SK-N-SH (cell line): ENCODE results near the gene ATP13A3. TPM values are rescaled to one million over a fixed set of nuclear protein-coding genes. Genes with fewer than 3 reads are reported as not detected.

ENCODE experiments used
- CTCF ChIA-PET: fragments of 300-600, 350-600 bp; formaldehyde crosslinking; extraction: SDS; loops from one replicate; lab custom pipeline; 2021; lab: Yijun Ruan, JAX
- POLR2A ChIA-PET: fragments of 350-600 bp; sonication (Branson Sonifier 250); formaldehyde crosslinking; extraction: SDS; loops from one replicate; lab custom pipeline; 2020; ENCODE audit warnings: antibody characterized with exemption, inconsistent platforms; lab: Yijun Ruan, JAX
- DNase-seq: peaks from one replicate; pipeline ENCODE4 v3.0.0; 2012
- H2AFZ ChIP-seq: fragments of 200-600 bp; sonication (generic); 2 replicates; pipeline ENCODE4 v1.8.1; 2016; ENCODE audit warnings: antibody characterized with exemption, mild to moderate bottlenecking, low read depth
- H3F3A ChIP-seq: fragments of 200-600 bp; sonication (generic); replicated peaks from 2 replicates; pipeline ENCODE3; 2016; ENCODE audit warnings: antibody characterized with exemption, mild to moderate bottlenecking; ENCODE audit not compliant: insufficient read depth
- H3K27ac ChIP-seq, 2 experiments: fragments of 200-500 bp in 1 of 2; fragments of 200-600 bp in 1 of 2; sonication (Bioruptor generic) in 1 of 2; sonication (generic), shearing (Covaris generic) in 1 of 2; 2 replicates each; pipeline versions ENCODE4 v1.5.1 to v1.6.1; 2014 to 2016; ENCODE audit warnings: low read depth in 2 of 2, inconsistent platforms in 1 of 2, low read length in 1 of 2, mild to moderate bottlenecking in 1 of 2, mixed read lengths in 1 of 2
- H3K27me3 ChIP-seq: fragments of 200-600 bp; sonication (generic), shearing (Covaris generic); 2 replicates; pipeline ENCODE4 v1.6.1; 2016; ENCODE audit warnings: mixed run types; ENCODE audit not compliant: insufficient read depth
- H3K36me3 ChIP-seq, 2 experiments: fragments of 200-500 bp in 1 of 2; fragments of 200-600 bp in 1 of 2; sonication (Bioruptor generic) in 1 of 2; sonication (generic) in 1 of 2; replicated peaks in 1 of 2; 2 replicates each; pipeline versions ENCODE3 to v1.5.1; 2014 to 2016; ENCODE audit warnings: low read length in 1 of 2, mild to moderate bottlenecking in 1 of 2; ENCODE audit not compliant: insufficient read depth in 2 of 2, control insufficient read depth in 1 of 2
- H3K4me1 ChIP-seq, 2 experiments: fragments of 200-500 bp in 1 of 2; fragments of 200-600 bp in 1 of 2; sonication (Bioruptor generic) in 1 of 2; sonication (generic), shearing (Covaris generic) in 1 of 2; 2 replicates each; pipeline versions ENCODE4 v1.5.1 to v1.6.1; 2014 to 2016; ENCODE audit warnings: low read depth in 1 of 2, low read length in 1 of 2, mixed run types in 1 of 2; ENCODE audit not compliant: insufficient read depth in 2 of 2, control insufficient read depth in 1 of 2
- H3K4me2 ChIP-seq: fragments of 200-600 bp; sonication (generic), shearing (Covaris generic); 2 replicates; pipeline ENCODE4 v1.6.1; 2017; ENCODE audit warnings: mixed run types
- H3K4me3 ChIP-seq, 2 experiments: fragments of 200-500 bp in 1 of 2; fragments of 200-600 bp in 1 of 2; sonication (Bioruptor generic) in 1 of 2; sonication (generic), shearing (Covaris generic) in 1 of 2; 2 replicates each; pipeline versions ENCODE4 v1.5.1 to v1.8.1; 2014 to 2016; ENCODE audit warnings: low read depth in 2 of 2, inconsistent platforms in 1 of 2, low read length in 1 of 2, mild to moderate bottlenecking in 1 of 2, mixed read lengths in 1 of 2, moderate library complexity in 1 of 2
- H3K79me2 ChIP-seq: fragments of 200-600 bp; sonication (generic); 2 replicates; pipeline ENCODE4 v1.8.1; 2017; ENCODE audit warnings: mild to moderate bottlenecking; ENCODE audit not compliant: insufficient read depth
- H3K9ac ChIP-seq: fragments of 200-600 bp; sonication (generic); 2 replicates; pipeline ENCODE4 v1.6.1; 2017; ENCODE audit warnings: mixed run types
- H3K9me2 ChIP-seq: fragments of 200-600 bp; sonication (generic); 2 replicates; pipeline ENCODE4 v1.6.1; 2017; ENCODE audit warnings: mixed run types
- H3K9me3 ChIP-seq: fragments of 200-600 bp; sonication (generic); 2 replicates; pipeline ENCODE4 v1.6.1; 2017; ENCODE audit warnings: mixed run types, mild to moderate bottlenecking, moderate library complexity
- H4K20me1 ChIP-seq: fragments of 200-600 bp; sonication (generic); 2 replicates; pipeline ENCODE4 v1.6.1; 2017; ENCODE audit warnings: mild to moderate bottlenecking, mixed run types; ENCODE audit not compliant: insufficient read depth
- CHD2 ChIP-seq: fragments of 150-350 bp; IDR thresholded peaks from 2 replicates; pipeline ENCODE4 v1.6.1; 2018; ENCODE audit warnings: low read length; ENCODE audit not compliant: partially characterized antibody
- EP300 ChIP-seq, 2 experiments: IDR thresholded peaks; 2 replicates each; pipeline versions ENCODE4 v1.4.0 to v1.6.1; 2012; ENCODE audit warnings: borderline replicate concordance in 1 of 2, low read depth in 1 of 2, low read length in 1 of 2
- FOSL2 ChIP-seq: IDR thresholded peaks from 2 replicates; pipeline ENCODE4 v1.4.0; 2012; ENCODE audit warnings: low read depth, mild to moderate bottlenecking, moderate library complexity, borderline replicate concordance
- GATA2 ChIP-seq: sonication (generic); formaldehyde crosslinking; IDR thresholded peaks from 2 replicates; pipeline ENCODE4 v1.5.0; 2020; ENCODE audit warnings: mild to moderate bottlenecking, missing genetic modification reagents
- JUND ChIP-seq: IDR thresholded peaks from 2 replicates; pipeline ENCODE4 v1.4.0; 2012
- NFIC ChIP-seq: IDR thresholded peaks from 2 replicates; pipeline ENCODE4 v1.4.0; 2012; ENCODE audit warnings: borderline replicate concordance
- NRF1 ChIP-seq: IDR thresholded peaks from 2 replicates; pipeline ENCODE4 v1.6.1; 2012; ENCODE audit warnings: low read depth, mild to moderate bottlenecking, low read length
- POLR2AphosphoS5 ChIP-seq: IDR thresholded peaks from 2 replicates; pipeline ENCODE4 v1.6.1; 2012; ENCODE audit warnings: low read depth, low read length
- RCOR1 ChIP-seq: fragments of 150-350 bp; IDR thresholded peaks from 2 replicates; pipeline ENCODE4 v1.6.1; 2017; ENCODE audit warnings: antibody characterized with exemption, low read length
- SIN3A ChIP-seq: IDR thresholded peaks from 2 replicates; pipeline ENCODE4 v1.6.1; 2012; ENCODE audit warnings: low read depth, mild to moderate bottlenecking, low read length, moderate library complexity, borderline replicate concordance
- TCF12 ChIP-seq: IDR thresholded peaks from 2 replicates; pipeline ENCODE4 v1.4.0; 2012
- TEAD4 ChIP-seq: IDR thresholded peaks from 2 replicates; pipeline ENCODE4 v1.4.0; 2012; ENCODE audit warnings: mild to moderate bottlenecking, borderline replicate concordance; ENCODE audit not compliant: insufficient read depth
- USF1 ChIP-seq: IDR thresholded peaks from 2 replicates; pipeline ENCODE4 v1.4.0; 2012; ENCODE audit warnings: low read depth, borderline replicate concordance
- YY1 ChIP-seq: IDR thresholded peaks from 2 replicates; pipeline ENCODE4 v1.4.0; 2012; ENCODE audit warnings: low read depth, mild to moderate bottlenecking
- WGBS: methylation state at CpG from one replicate; pipeline ENCODE4 v1.1.6; 2017; ENCODE audit warnings: low lambda C conversion rate; 5-methylcytosine and 5-hydroxymethylcytosine counted together
- polyA plus RNA-seq, 3 experiments: library from polyadenylated mRNA; depleted of rRNA; stranded (reverse); fragments of >200 nt; gene quantifications; 2 replicates each; pipeline ENCODE4 v1.2.3, GENCODE V29; 2012
- TF ChIP-seq, protein P1 (sequence below): IDR thresholded peaks from 2 replicates; pipeline ENCODE4 v1.4.0; 2012; ENCODE audit warnings: low read depth
- TF ChIP-seq, protein P2 (sequence below): fragments of 200-600 bp; sonication (generic); IDR thresholded peaks from 2 replicates; pipeline ENCODE4 v1.6.1; 2017; ENCODE audit warnings: antibody characterized with exemption, mild to moderate bottlenecking, moderate library complexity

Gene ATP13A3
- polyA plus RNA-seq, 1 of the 3 experiments (the other 2 are of a cell fraction): 48.2 TPM

- TF ChIP-seq NRF1 (no peak), JUND (no peak), TEAD4 (no peak), RCOR1 (no peak), NFIC (no peak), FOSL2 (no peak)
- TF ChIP-seq, protein P1, sequence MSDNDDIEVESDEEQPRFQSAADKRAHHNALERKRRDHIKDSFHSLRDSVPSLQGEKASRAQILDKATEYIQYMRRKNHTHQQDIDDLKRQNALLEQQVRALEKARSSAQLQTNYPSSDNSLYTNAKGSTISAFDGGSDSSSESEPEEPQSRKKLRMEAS: no peak
- H3F3A ChIP-seq: peaks cover 12% of the 10 kb centered on the region
- H3K27ac ChIP-seq: no peak overlapping the region
- no peak overlapping the region for H3K4me3 ChIP-seq
- no peak for DNase-seq
- H3K4me1 ChIP-seq: no peaks in the 10 kb centered on the region; a peak in 1 of 4 replicates
- H3K9ac ChIP-seq: no peak overlapping the region
- H2AFZ ChIP-seq: no peak overlapping the region
- peaks cover 0 to 3% of the 10 kb centered on the region in 2 experiments for H3K36me3 ChIP-seq
- H3K27me3 ChIP-seq: no peaks in the 10 kb centered on the region
- H3K9me2 ChIP-seq: no peaks in the 10 kb centered on the region
- no peaks in the 10 kb centered on the region for H4K20me1 ChIP-seq
- no peak overlapping the region for H3K4me2 ChIP-seq
- CTCF ChIA-PET: interaction anchor here (0.9 to 6.7 kb wide), 7 partner anchors 11 to 617 kb away, joined by 3 to 71 read pairs (median 4); no protein-coding TSS in a partner anchor
- H3K79me2 ChIP-seq: no peaks in the 10 kb centered on the region
- WGBS: 94% methylated on average over 30 of the region's 73 CpGs
- no peaks in the 10 kb centered on the region for H3K9me3 ChIP-seq
- POLR2A ChIA-PET: no interaction called here
Measured at GRCh38 chr3:194396859-194397756, 89.7 kb downstream of the ATP13A3 start.

- H3K4me2 ChIP-seq: no peak overlapping the region
- ChIA-PET CTCF (interaction anchor here (0.9 to 6.7 kb wide), 7 partner anchors 9 to 616 kb away, joined by 3 to 71 read pairs (median 4); no protein-coding TSS in a partner anchor), POLR2A (no interaction called here)
- H3K36me3 ChIP-seq: peaks cover 0 to 3% of the 10 kb centered on the region in 2 experiments
- H3K27ac ChIP-seq: no peak overlapping the region
- H3K27me3 ChIP-seq: no peaks in the 10 kb centered on the region
- H3K4me1 ChIP-seq: no peaks in the 10 kb centered on the region; a peak in 1 of 4 replicates
- WGBS: 93% methylated on average over 13 of the region's 13 CpGs
- H3K9ac ChIP-seq: no peak overlapping the region
- no peak overlapping the region for H2AFZ ChIP-seq
- H3K9me3 ChIP-seq: no peaks in the 10 kb centered on the region
- no peaks in the 10 kb centered on the region for H4K20me1 ChIP-seq
- no peaks in the 10 kb centered on the region for H3K79me2 ChIP-seq
- no peak overlapping the region for H3K4me3 ChIP-seq
- H3F3A ChIP-seq: peaks cover 12% of the 10 kb centered on the region
- no peaks in the 10 kb centered on the region for H3K9me2 ChIP-seq
- TF ChIP-seq EP300 (IDR thresholded peaks at IDR 0.05; ENCODE audit: borderline replicate concordance in 1 of 2, low read depth in 1 of 2, low read length in 1 of 2): no peak
- DNase-seq: no peak
Measured at GRCh38 chr3:194396539-194396858, 90.3 kb downstream of the ATP13A3 start.

DNA sequence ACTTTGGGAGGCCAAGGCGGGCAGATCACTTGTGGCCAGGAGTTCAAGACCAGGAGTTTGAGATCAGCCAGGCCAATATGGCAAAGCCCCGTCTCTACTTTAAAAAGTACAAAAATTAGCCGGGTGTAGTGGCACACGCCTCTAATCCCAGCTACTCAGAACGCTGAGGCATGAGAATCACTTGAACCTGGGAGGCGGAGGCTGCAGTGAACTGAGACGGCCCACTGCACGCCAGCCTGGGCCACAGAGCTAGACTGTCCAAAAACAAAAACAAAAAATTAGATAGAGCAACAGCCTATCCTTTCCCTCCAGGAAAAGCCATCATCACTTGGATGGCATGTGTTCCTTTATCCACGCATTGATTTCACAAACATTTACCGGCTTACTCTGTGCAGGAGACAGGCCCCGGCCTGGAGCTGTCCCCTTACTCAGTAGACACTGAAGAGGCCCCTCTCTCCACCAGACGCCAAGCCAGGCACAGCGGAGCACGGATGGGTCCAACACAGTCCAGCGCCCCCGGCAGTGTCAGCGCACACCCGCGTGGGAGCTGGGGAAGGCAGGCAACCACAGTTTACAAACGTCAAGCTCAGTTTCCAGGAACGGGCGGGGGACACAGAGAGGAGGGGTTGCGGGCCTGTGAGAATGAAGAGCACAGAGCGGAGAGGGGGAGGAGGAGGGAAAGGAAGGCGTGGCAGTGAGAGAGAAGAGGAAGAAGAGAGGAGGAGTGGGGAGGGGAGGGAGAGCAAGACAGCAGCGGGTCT, 90.8 kb downstream of the ATP13A3 start:
- Histone ChIP-seq H3K4me3 (no peak overlapping the region), H3K9me2 (no peaks in the 10 kb centered on the region), H3K27ac (no peak overlapping the region), H3K27me3 (no peaks in the 10 kb centered on the region), H3K36me3 (no peaks in the 10 kb centered on the region), H2AFZ (no peak overlapping the region), H3K79me2 (no peaks in the 10 kb centered on the region), H4K20me1 (no peaks in the 10 kb centered on the region), H3K4me1 (no peaks in the 10 kb centered on the region; a peak in 1 of 4 replicates), H3F3A (peaks cover 12% of the 10 kb centered on the region), H3K9me3 (no peaks in the 10 kb centered on the region; the same call in 1 of the 2 replicates), H3K9ac (no peak overlapping the region), H3K4me2 (no peak overlapping the region)
- ChIA-PET CTCF (interaction anchor here (0.9 to 6.7 kb wide), 9 partner anchors 9 to 615 kb away, joined by 3 to 71 read pairs (median 4); no protein-coding TSS in a partner anchor), POLR2A (no interaction called here)
- DNase-seq: no peak
- WGBS: 86% methylated on average over 26 of the region's 26 CpGs
- TF ChIP-seq SIN3A (no peak), CHD2 (no peak), TCF12 (no peak), USF1 (no peak), GATA2 (CRISPR knock-in tag) (no peak), YY1 (no peak), POLR2AphosphoS5 (no peak)
- TF ChIP-seq, protein P2, sequence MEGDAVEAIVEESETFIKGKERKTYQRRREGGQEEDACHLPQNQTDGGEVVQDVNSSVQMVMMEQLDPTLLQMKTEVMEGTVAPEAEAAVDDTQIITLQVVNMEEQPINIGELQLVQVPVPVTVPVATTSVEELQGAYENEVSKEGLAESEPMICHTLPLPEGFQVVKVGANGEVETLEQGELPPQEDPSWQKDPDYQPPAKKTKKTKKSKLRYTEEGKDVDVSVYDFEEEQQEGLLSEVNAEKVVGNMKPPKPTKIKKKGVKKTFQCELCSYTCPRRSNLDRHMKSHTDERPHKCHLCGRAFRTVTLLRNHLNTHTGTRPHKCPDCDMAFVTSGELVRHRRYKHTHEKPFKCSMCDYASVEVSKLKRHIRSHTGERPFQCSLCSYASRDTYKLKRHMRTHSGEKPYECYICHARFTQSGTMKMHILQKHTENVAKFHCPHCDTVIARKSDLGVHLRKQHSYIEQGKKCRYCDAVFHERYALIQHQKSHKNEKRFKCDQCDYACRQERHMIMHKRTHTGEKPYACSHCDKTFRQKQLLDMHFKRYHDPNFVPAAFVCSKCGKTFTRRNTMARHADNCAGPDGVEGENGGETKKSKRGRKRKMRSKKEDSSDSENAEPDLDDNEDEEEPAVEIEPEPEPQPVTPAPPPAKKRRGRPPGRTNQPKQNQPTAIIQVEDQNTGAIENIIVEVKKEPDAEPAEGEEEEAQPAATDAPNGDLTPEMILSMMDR: no peak
